Measurements from ENCODE around the gene HELT.

The HELT gene

GRCh38 chr4:185018834-185019455 is 655 bp downstream of the HELT start:
- FAIRE-seq (no peak), DNase-seq (ENCODE audit: insufficient read length, low spot score) (no peak)
- no peak for TF ChIP-seq PAX5 (IDR thresholded peaks at IDR 0.05; ENCODE audit: insufficient read depth, low read length, severe bottlenecking)
- TF ChIP-seq TAF1 (IDR thresholded peaks at IDR 0.05; ENCODE audit: low read depth, low read length): no peak
- TF ChIP-seq POU2F2 (IDR thresholded peaks at IDR 0.05; ENCODE audit: low read depth, low read length): no peak
- no peak for TF ChIP-seq POLR2AphosphoS5 (IDR thresholded peaks at IDR 0.05; ENCODE audit: low read depth, low read length)
- no peak for TF ChIP-seq POLR2A (IDR thresholded peaks at IDR 0.05; ENCODE audit: low read depth, low read length)
- no peak for TF ChIP-seq SPI1 (IDR thresholded peaks at IDR 0.05; ENCODE audit: low read depth, low read length)

- TF ChIP-seq PAX5 (IDR thresholded peaks at IDR 0.05; ENCODE audit: insufficient read depth, low read length, severe bottlenecking) (no peak), TAF1 (IDR thresholded peaks at IDR 0.05; ENCODE audit: low read depth, low read length) (no peak), POLR2A (IDR thresholded peaks at IDR 0.05; ENCODE audit: low read depth, low read length) (no peak), SPI1 (IDR thresholded peaks at IDR 0.05; ENCODE audit: low read depth, low read length) (no peak), POLR2AphosphoS5 (IDR thresholded peaks at IDR 0.05; ENCODE audit: low read depth, low read length) (no peak), POU2F2 (IDR thresholded peaks at IDR 0.05; ENCODE audit: low read depth, low read length) (no peak)
- DNase-seq (ENCODE audit: insufficient read length, low spot score): no peak
- no peak for FAIRE-seq
Measured at GRCh38 chr4:185019456-185020292, 1.4 kb downstream of the HELT start.

GRCh38 chr4:185020293-185020808 is 2.1 kb downstream of the HELT start:
- no peak for FAIRE-seq
- TF ChIP-seq TAF1 (IDR thresholded peaks at IDR 0.05; ENCODE audit: low read depth, low read length) (no peak), POLR2A (IDR thresholded peaks at IDR 0.05; ENCODE audit: low read depth, low read length) (no peak)
- peak; percentile 32 for DNase-seq (ENCODE audit: insufficient read length, low spot score)

- DNase-seq (ENCODE audit: insufficient read length, low spot score): no peak
- no peak for TF ChIP-seq POU2F2 (IDR thresholded peaks at IDR 0.05; ENCODE audit: low read depth, low read length)
- no peak for TF ChIP-seq TAF1 (IDR thresholded peaks at IDR 0.05; ENCODE audit: low read depth, low read length)
- no peak for TF ChIP-seq PAX5 (IDR thresholded peaks at IDR 0.05; ENCODE audit: insufficient read depth, low read length, severe bottlenecking)
- no peak for TF ChIP-seq POLR2AphosphoS5 (IDR thresholded peaks at IDR 0.05; ENCODE audit: low read depth, low read length)
- no peak for TF ChIP-seq POLR2A (IDR thresholded peaks at IDR 0.05; ENCODE audit: low read depth, low read length)
- no peak for TF ChIP-seq SPI1 (IDR thresholded peaks at IDR 0.05; ENCODE audit: low read depth, low read length)
- no peak for FAIRE-seq
Measured at GRCh38 chr4:185020863-185021761, 2.8 kb downstream of the HELT start.

- FAIRE-seq (no peak), DNase-seq (ENCODE audit: insufficient read length, low spot score) (no peak)
- TF ChIP-seq TAF1 (IDR thresholded peaks at IDR 0.05; ENCODE audit: low read depth, low read length) (no peak), POLR2A (IDR thresholded peaks at IDR 0.05; ENCODE audit: low read depth, low read length) (no peak), SPI1 (IDR thresholded peaks at IDR 0.05; ENCODE audit: low read depth, low read length) (no peak), PAX5 (IDR thresholded peaks at IDR 0.05; ENCODE audit: insufficient read depth, low read length, severe bottlenecking) (no peak), POLR2AphosphoS5 (IDR thresholded peaks at IDR 0.05; ENCODE audit: low read depth, low read length) (no peak), POU2F2 (IDR thresholded peaks at IDR 0.05; ENCODE audit: low read depth, low read length) (no peak)
Measured at GRCh38 chr4:185023471-185023870, 5.2 kb downstream of the HELT start.

GRCh38 chr4:185028625-185029024 is 10.3 kb downstream of the HELT start:
- TF ChIP-seq PAX5 (IDR thresholded peaks at IDR 0.05; ENCODE audit: insufficient read depth, low read length, severe bottlenecking) (no peak), TAF1 (IDR thresholded peaks at IDR 0.05; ENCODE audit: low read depth, low read length) (no peak), POU2F2 (IDR thresholded peaks at IDR 0.05; ENCODE audit: low read depth, low read length) (no peak), POLR2A (IDR thresholded peaks at IDR 0.05; ENCODE audit: low read depth, low read length) (no peak), POLR2AphosphoS5 (IDR thresholded peaks at IDR 0.05; ENCODE audit: low read depth, low read length) (no peak)
- DNase-seq (ENCODE audit: insufficient read length, low spot score) (no peak), FAIRE-seq (no peak)

- no peak for DNase-seq (ENCODE audit: insufficient read length, low spot score)
- FAIRE-seq: no peak
- TF ChIP-seq POU2F2 (IDR thresholded peaks at IDR 0.05; ENCODE audit: low read depth, low read length) (no peak), POLR2AphosphoS5 (IDR thresholded peaks at IDR 0.05; ENCODE audit: low read depth, low read length) (no peak), TAF1 (IDR thresholded peaks at IDR 0.05; ENCODE audit: low read depth, low read length) (no peak), PAX5 (IDR thresholded peaks at IDR 0.05; ENCODE audit: insufficient read depth, low read length, severe bottlenecking) (no peak), SPI1 (IDR thresholded peaks at IDR 0.05; ENCODE audit: low read depth, low read length) (no peak), POLR2A (IDR thresholded peaks at IDR 0.05; ENCODE audit: low read depth, low read length) (no peak)
Measured at GRCh38 chr4:185031611-185032010, 13.3 kb downstream of the HELT start.

- TF ChIP-seq POLR2A (IDR thresholded peaks at IDR 0.05; ENCODE audit: low read depth, low read length) (no peak), POLR2AphosphoS5 (IDR thresholded peaks at IDR 0.05; ENCODE audit: low read depth, low read length) (no peak), TAF1 (IDR thresholded peaks at IDR 0.05; ENCODE audit: low read depth, low read length) (no peak), POU2F2 (IDR thresholded peaks at IDR 0.05; ENCODE audit: low read depth, low read length) (no peak), SPI1 (IDR thresholded peaks at IDR 0.05; ENCODE audit: low read depth, low read length) (no peak), PAX5 (IDR thresholded peaks at IDR 0.05; ENCODE audit: insufficient read depth, low read length, severe bottlenecking) (no peak)
- DNase-seq (ENCODE audit: insufficient read length, low spot score): no peak
- FAIRE-seq: no peak
Measured at GRCh38 chr4:185033072-185033471, 14.8 kb downstream of the HELT start.

GRCh38 chr4:185033950-185034349 is 15.7 kb downstream of the HELT start:
- DNase-seq (ENCODE audit: insufficient read length, low spot score) (no peak), FAIRE-seq (no peak)

More at GRCh38 chr4:185033950-185034349, 15.7 kb downstream of the HELT start:
- no peak for TF ChIP-seq POLR2AphosphoS5 (IDR thresholded peaks at IDR 0.05; ENCODE audit: low read depth, low read length)
- TF ChIP-seq TAF1 (IDR thresholded peaks at IDR 0.05; ENCODE audit: low read depth, low read length): no peak
- no peak for TF ChIP-seq SPI1 (IDR thresholded peaks at IDR 0.05; ENCODE audit: low read depth, low read length)
- TF ChIP-seq POLR2A (IDR thresholded peaks at IDR 0.05; ENCODE audit: low read depth, low read length): no peak
- TF ChIP-seq POU2F2 (IDR thresholded peaks at IDR 0.05; ENCODE audit: low read depth, low read length): no peak
- no peak for TF ChIP-seq PAX5 (IDR thresholded peaks at IDR 0.05; ENCODE audit: insufficient read depth, low read length, severe bottlenecking)
